ENCODE measurements around the gene TIMP4. TPM values are rescaled to one million over a fixed set of nuclear protein-coding genes. Genes with fewer than 3 reads are reported as not detected.

The TIMP4 gene
- total RNA-seq, 4 donors from 2014 or later: 40.2 to 124 (median 48.4) TPM

DNA sequence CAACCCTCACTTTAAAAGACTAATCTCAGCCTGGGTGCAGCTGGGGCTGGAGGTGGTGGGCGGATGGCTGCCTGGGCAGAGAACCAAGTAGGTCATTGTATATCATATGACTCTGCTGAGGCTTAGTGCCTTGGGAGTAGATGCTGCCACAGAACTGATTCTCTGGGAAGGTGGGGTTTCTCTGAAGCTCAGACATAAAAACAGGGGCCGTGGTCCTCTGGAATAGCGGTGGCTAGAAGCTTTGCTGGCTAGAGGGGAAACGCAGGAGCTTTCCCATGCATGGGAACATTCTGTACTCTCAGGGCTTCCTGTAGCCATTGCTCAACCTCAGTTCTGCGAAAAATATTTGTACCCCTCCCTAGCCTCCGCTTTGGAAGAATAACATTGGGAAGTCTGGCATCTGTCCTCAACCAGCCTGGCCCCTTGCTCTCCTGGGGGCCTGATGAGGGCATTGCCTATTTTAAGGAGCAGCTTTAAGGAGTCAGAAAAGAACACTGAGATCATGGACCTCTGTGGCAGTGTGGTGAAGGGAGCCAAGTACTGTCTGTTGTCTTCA is 14.7 kb downstream of the TIMP4 start:
- Histone ChIP-seq H3K27ac (peak overlapping the region; percentile 56 to 85 (median 77)), H3K9me3 (no peaks in the 10 kb centered on the region), H3K4me1 (peaks cover 0 to 36% (median 14%) of the 10 kb centered on the region in 4 donors), H3K36me3 (no peaks in the 10 kb centered on the region), H3K27me3 (no peaks in the 10 kb centered on the region), H3K4me3 (no peak overlapping the region)
- WGBS, 2 donors: 16 to 18% methylated on average over 6 of the region's 6 CpGs
- peak; percentile 77 to 87 for DNase-seq (ENCODE audit: low spot score in 2 of 2)
- TF ChIP-seq, protein P1, sequence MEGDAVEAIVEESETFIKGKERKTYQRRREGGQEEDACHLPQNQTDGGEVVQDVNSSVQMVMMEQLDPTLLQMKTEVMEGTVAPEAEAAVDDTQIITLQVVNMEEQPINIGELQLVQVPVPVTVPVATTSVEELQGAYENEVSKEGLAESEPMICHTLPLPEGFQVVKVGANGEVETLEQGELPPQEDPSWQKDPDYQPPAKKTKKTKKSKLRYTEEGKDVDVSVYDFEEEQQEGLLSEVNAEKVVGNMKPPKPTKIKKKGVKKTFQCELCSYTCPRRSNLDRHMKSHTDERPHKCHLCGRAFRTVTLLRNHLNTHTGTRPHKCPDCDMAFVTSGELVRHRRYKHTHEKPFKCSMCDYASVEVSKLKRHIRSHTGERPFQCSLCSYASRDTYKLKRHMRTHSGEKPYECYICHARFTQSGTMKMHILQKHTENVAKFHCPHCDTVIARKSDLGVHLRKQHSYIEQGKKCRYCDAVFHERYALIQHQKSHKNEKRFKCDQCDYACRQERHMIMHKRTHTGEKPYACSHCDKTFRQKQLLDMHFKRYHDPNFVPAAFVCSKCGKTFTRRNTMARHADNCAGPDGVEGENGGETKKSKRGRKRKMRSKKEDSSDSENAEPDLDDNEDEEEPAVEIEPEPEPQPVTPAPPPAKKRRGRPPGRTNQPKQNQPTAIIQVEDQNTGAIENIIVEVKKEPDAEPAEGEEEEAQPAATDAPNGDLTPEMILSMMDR (IDR thresholded peaks at IDR 0.05): peak in 1 of 5 experiments; percentile 25
- TF ChIP-seq POLR2A (IDR thresholded peaks at IDR 0.05) (peak in 1 of 2 donors; percentile 16), EP300 (IDR thresholded peaks at IDR 0.05) (peak; percentile 99)

- H3K4me1 ChIP-seq: peaks cover 0 to 51% (median 14%) of the 10 kb centered on the region in 4 donors
- no peaks in the 10 kb centered on the region for H3K27me3 ChIP-seq
- no peak overlapping the region for H3K4me3 ChIP-seq
- TF ChIP-seq EP300 (IDR thresholded peaks at IDR 0.05) (no peak), POLR2A (IDR thresholded peaks at IDR 0.05) (no peak)
- TF ChIP-seq, protein P1 (IDR thresholded peaks at IDR 0.05): no peak
- no peaks in the 10 kb centered on the region for H3K9me3 ChIP-seq
- DNase-seq (ENCODE audit: low spot score in 2 of 2): no peak
- WGBS, 2 donors: 76 to 77% methylated on average over 4 of the region's 4 CpGs
- H3K36me3 ChIP-seq: no peaks in the 10 kb centered on the region
- H3K27ac ChIP-seq: peak overlapping the region in 2 of 4 donors; percentile 79 to 85
These were observed 16.2 kb downstream of the TIMP4 start for GRCh38 chr3:12142476-12142875.

GRCh38 chr3:12141350-12141749 is 17.4 kb downstream of the TIMP4 start:
- WGBS, 2 donors: 85 to 89% methylated on average over 1 of the region's 1 CpG
- no peak for DNase-seq (ENCODE audit: low spot score in 2 of 2)
- Histone ChIP-seq H3K4me1 (peaks cover 0 to 52% (median 14%) of the 10 kb centered on the region in 4 donors), H3K27me3 (no peaks in the 10 kb centered on the region), H3K36me3 (no peaks in the 10 kb centered on the region), H3K27ac (peak overlapping the region in 1 of 4 donors; percentile 16), H3K4me3 (no peak overlapping the region), H3K9me3 (no peaks in the 10 kb centered on the region)
- TF ChIP-seq, protein P1 (IDR thresholded peaks at IDR 0.05): no peak
- TF ChIP-seq POLR2A (IDR thresholded peaks at IDR 0.05): no peak
- no peak for TF ChIP-seq EP300 (IDR thresholded peaks at IDR 0.05)

DNA sequence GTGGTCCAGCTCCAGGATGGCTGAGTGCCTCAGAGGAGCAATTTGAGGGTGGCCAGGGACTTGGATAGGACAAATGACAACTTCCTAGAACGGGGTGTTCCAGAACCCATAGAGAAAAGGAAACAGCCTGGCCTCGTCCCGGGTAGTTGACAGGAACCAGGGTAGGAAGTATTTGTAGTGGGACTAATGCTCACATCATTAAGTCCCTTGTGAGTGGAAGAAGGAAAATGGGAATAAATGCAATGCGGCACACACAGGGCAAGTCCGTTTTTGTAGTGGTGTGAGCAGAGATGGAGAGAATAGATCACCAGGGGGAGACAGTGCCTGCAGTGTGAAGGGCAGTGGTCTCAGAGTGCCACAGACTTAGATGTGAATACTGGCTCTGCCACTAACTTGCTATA is 19.6 kb downstream of the TIMP4 start:
- DNase-seq (ENCODE audit: low spot score in 2 of 2): peak; percentile 23 to 51
- no peaks in the 10 kb centered on the region for H3K36me3 ChIP-seq
- 35 to 47% methylated on average over 5 of the region's 5 CpGs for WGBS, 2 donors
- H3K9me3 ChIP-seq: no peaks in the 10 kb centered on the region
- peaks cover 0 to 41% (median 2%) of the 10 kb centered on the region in 4 donors for H3K4me1 ChIP-seq
- H3K27me3 ChIP-seq: no peaks in the 10 kb centered on the region
- TF ChIP-seq POLR2A (IDR thresholded peaks at IDR 0.05): no peak
- peak; percentile 54 to 63 for TF ChIP-seq EP300 (IDR thresholded peaks at IDR 0.05)
- TF ChIP-seq, protein P1 (IDR thresholded peaks at IDR 0.05): peak; percentile 21 to 76 (median 57)
- H3K4me3 ChIP-seq: no peak overlapping the region
- peak overlapping the region in 1 of 4 donors; percentile 55 for H3K27ac ChIP-seq

- no peaks in the 10 kb centered on the region for H3K36me3 ChIP-seq
- DNase-seq (ENCODE audit: low spot score in 2 of 2): no peak
- peak overlapping the region in 1 of 4 donors; percentile 55 for H3K27ac ChIP-seq
- peaks cover 0 to 30% (median 0%) of the 10 kb centered on the region in 4 donors for H3K4me1 ChIP-seq
- no peak for TF ChIP-seq POLR2A (IDR thresholded peaks at IDR 0.05)
- TF ChIP-seq, protein P1 (IDR thresholded peaks at IDR 0.05): peak in 3 of 5 experiments; percentile 16 to 44 (median 29)
- TF ChIP-seq EP300 (IDR thresholded peaks at IDR 0.05): peak in 1 of 2 donors; percentile 32
- H3K9me3 ChIP-seq: no peaks in the 10 kb centered on the region
- H3K27me3 ChIP-seq: no peaks in the 10 kb centered on the region
- WGBS, 2 donors: 9 to 18% methylated on average over 1 of the region's 1 CpG
- no peak overlapping the region for H3K4me3 ChIP-seq
These were observed 20.7 kb downstream of the TIMP4 start for GRCh38 chr3:12138044-12138443.
